Measurements from ENCODE around the gene ECM2.
A peak's percentile ranks its signal among the peaks of the same experiment; 100 is the strongest.

The ECM2 gene

DNA sequence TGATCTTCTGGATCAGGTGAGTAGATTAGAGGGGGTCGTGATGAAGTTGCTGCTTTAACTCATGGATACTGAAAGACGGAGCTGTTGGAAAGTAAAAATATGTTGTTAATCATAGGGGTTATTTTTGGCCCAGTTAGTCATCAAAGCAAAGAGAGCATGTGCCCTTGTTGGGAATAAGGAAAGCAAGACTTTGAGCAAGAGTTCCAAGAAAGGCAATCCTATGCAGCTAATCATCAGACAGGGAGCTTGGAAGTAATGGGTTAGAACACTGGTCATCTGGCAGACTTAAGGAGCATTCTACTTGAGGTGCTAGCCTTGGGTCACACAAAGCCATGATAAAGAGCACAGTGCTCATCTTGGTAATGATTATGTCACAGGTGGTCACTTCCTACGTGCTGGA, 71.8 kb downstream of the ECM2 start:
- DNase-seq (ENCODE audit: low spot score), result no peak

GRCh38 chr9:92463387-92463786, 72.4 kb downstream of the ECM2 start:
- DNase-seq (ENCODE audit: low spot score), result no peak

- DNase-seq (ENCODE audit: low spot score), result no peak
These were observed 78.2 kb downstream of the ECM2 start for GRCh38 chr9:92457576-92457975.

- peak; percentile 17 for DNase-seq (ENCODE audit: low spot score)
These were observed 80.6 kb downstream of the ECM2 start for GRCh38 chr9:92455217-92455616.

DNA sequence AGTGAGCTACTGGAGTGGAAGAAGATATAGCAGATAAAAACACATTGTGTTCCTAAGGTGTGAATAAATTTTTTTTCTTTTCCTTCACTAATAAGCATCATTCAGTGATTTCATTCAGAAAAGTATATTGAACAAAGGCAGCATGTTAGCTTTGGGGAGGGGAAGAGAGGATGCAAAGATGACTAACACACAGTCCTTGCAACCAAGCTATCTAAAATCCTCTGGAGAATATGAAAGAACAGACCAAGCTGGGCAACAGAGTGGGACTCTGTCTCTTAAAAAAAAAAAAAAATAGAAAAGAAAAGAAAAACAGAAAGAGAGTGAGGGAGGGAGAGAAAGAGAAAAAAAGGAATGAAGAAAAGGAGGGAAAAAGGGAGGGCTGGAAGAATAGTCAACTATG, 89.3 kb downstream of the ECM2 start:
- DNase-seq (ENCODE audit: low spot score), result no peak

All from HuH-7 (cell line).